ENCODE results near the gene NUFIP1.

DNA sequence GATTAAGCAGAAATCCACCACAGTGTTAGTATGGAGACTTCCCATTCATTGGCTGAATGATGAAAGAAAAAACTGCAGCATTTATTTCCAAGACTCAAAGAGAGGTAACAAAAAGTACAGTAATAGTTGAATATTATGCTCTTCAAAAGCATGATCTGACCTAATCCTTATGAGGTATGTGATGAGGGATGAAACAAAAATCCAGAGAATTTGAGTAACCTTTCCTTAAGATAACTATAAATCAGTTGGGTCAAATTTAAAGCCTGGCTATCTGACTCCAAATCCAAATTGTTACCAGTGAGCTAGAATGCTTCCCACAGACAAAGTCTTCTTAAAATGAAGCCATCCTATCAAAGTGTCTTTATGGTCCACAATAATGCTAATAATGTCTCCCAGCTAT is 38.1 kb downstream of the NUFIP1 start:
- TF ChIP-seq EZH2 (IDR thresholded peaks at IDR 0.05) (no peak), POLR2AphosphoS5 (IDR thresholded peaks at IDR 0.05; ENCODE audit: borderline replicate concordance, low read depth, low read length) (no peak), FOXP2 (optimal IDR thresholded peaks at IDR 0.05; ENCODE audit: control extremely low read depth, extremely low read length, insufficient read depth) (no peak)

Measured in SK-N-MC (cell line).